GM18907 (cell line): ENCODE measurements around the gene CORO2B.

Experiments
- ATAC-seq: cut with Tn5 transposase; IDR thresholded peaks from one replicate; pipeline ENCODE4 v1.9.1; 2021; ENCODE audit warnings: mild to moderate bottlenecking, moderate library complexity; ENCODE audit not compliant: unreplicated experiment

Gene CORO2B

DNA sequence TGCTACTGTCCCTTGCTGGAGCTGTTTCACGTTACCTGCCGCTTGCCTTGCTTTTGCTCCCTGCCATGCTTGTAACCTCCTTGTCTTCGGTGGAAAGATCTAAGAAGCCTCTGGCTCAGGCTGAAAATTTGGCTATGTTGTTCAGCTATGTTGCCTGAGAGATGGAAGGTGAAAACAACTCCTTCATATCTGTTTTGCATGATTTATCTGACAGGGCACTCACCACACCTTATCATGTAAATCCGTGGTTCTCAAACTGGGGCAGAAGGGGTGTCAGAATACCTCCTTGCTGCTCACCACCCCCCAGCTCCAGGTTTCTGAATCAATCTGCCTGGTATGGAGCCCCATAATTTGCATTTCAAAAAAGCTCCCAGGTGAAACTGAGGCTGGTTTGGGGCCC, 6.5 kb upstream of the CORO2B start:
- ATAC-seq = no peak

DNA sequence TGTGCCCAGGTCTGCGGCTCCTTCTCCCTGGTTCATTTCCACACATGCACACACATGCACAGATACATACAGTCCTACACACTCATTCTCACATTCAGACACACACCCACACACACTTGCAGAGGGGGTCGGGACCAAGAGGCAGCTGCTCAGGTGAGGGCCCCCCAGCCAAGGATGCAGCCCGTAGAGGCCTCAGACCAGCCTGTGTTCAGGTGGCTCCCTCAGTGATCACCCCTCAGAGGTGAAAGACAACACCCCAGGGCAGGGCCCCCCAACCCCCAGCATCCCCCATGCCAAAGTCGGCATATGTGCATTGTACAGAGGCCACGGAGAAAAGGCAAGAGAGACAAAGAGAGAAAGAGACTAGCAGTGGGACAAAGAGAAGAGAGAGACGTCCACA, 5.9 kb upstream of the CORO2B start:
- ATAC-seq = no peak

DNA sequence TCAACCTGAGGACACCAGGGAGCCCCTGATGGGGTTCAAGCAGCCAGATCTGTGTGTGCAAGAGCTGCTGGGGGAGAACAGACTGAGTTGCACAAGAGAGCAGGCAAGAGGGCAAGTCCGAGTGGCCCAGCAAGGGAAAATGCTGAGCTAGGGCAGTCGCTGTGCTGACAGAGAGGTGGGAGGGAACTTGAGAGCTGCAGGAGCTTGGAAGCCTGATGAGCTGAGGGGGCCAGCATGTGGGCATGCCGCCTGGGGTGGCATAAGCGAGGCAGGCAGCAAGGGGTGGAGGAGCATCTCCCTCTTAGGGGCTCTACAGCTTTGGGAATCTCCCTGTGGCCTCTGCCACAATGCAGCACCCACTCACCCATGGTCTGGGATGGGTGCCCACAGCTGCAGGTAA, 4.7 kb upstream of the CORO2B start:
- ATAC-seq = no peak

DNA sequence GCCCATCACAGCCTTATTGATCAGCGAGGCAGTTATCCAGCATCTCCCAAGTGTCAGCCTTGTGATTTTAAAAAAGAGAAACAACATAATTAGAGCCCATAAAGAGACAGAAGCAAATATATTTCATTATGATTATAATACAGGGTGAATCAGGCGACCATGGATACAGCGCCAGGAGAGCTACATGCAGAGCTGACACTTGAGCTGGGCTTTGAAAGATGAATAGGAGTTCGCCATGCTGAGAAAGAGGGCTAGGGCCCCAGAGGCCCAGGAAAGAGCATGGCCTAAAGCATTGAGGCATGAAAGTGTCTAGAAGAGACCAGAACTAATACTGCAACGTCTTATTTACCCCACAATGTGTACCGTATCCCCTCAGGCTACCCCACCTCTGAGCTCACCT, 4.2 kb upstream of the CORO2B start:
- no peak for ATAC-seq

DNA sequence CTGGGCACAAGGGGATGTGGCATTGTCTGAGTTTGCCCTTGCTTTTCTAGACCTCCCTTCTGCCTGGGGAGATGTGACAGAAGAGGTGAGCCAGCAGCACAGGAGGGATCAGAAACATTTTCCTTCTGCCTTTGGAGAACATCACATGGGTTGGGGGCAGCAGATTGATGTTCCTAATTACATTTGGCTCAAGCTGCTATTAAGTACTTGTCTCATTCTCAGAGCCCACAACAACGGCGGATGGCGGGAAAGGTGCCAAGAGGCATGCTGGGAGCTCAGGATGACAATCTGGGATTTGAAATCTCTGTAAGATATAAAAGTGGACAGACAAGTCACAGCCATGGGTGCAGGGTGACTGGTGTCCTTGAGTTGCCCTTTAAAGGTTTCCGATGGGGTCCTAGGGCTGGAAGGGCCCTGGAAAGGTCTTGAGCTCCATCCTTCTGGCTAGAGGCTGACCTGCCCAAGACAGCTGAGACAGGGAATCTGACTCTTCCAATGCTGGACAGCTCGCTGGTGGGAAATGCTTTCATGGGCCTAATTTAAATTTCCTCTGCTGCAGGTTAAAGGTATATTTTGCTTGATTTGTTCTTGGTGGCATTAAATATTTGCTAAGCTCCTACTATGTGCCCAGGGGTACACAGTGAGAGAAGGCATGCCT, 2.4 kb upstream of the CORO2B start:
- no peak for ATAC-seq

DNA sequence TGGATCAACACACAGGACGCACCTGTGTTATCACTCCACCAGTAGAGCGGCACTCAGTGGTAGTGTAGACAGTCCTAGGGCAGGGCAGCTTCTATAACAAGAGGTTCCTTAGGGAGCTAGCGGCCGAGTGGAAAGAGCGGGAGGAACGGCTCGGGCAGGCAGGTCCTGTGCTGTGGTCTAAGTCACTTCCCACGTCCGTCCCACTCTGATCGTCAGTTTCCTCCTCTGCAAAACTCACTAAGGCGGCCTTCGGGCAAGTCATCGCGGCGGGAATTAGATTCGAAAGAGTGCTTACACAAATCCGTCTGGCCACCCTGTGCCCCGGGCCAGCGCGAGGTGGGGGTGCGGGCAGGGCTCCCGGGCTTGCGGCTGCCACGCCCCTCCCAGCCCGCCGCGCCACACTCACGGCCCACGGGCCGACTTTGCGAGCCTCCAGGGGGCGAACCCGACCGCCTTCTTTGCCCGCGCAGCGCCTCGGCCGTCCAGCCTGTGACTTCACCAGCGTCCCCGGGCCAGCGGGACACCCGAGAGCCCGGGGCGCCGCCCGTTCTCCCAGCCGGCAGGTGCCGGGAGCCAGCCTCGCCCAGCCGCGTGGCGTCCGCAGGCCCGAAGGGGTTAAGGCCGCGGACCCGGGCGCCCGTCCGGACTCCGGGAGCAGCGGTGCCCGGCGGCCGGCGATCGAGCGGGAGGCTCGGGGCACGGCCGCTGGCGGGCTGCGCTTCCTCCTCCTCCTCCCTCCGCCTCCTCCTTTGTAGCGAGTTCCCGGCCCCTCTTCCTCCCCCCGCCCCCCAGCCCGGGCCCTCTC, 416 bp upstream of the CORO2B start:
- ATAC-seq = no peak

DNA sequence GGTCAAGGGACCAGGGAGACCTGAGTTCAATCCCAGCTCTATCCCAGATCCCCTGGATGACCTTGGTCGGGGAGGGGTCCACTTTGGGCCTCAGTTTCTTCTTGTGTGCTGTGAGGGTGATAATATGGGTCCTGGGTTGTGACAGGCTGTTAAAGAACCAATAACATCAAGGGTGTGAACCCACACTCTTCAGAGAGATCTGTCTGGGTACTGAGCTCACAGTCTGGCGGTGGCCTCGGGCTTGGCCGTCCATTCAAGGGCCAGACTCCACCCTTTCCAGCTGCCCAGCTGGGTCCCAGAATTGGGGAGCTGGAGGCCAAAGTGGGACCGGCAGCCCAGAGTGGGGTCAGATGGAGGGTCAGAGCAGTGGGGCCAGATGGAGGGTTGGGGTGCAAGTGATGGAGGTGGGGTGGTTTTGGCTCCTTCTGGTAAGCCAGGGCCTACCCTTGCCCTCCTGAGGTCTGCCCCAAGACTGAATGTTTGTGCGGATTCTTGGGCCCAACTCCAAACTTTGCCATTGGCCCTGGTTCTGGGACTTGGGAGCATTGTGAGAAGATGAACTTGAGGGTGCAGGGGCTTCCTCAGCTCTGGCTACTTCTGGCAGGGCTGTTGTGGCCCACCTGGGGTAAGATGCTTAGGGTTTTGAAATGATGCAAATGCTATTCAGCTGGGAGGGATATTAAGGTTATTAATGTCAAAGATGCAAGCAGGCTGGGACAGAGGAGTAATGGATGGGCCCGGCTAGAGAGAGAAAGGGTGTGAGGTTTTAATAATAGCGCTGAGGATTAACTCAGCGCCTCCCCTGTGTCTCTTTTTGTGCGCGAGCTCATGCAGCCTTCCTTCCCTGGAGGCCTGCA, 1.5 kb downstream of the CORO2B start:
- no peak for ATAC-seq

DNA sequence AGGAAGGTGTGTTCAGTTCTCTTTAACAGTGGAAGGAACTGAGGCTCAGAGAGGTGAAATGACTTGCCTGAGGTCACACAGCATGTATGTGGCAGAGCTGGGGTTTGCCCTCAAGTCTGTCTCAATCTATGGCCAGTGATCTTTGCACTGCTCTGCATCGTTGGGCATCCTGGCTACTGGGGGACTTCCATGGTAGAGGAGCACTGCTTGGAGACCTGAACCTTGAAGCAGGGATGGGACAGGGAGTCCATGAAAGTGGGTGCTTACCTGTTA, 2.0 kb downstream of the CORO2B start:
- ATAC-seq = no peak

DNA sequence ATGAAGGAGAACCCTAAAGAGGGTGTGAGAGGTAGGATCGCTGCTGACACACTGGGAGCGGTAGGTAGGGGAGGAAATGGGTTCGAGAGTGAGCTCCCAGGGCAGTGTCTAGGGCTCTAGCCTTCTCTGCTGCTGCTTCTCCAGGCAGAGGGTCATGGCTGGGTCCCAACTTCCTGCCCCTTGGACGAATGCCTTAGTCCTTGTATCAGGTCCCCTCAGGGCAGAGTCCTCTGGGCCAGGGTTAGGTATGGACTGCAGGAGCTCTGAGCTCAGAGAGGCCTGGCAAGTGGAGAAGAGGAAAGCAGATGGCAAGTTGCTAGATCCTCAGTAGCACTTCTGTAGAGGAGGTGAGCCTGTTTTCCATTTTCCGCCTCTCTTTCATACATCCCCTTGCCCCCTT, 2.9 kb downstream of the CORO2B start:
- no peak for ATAC-seq

DNA sequence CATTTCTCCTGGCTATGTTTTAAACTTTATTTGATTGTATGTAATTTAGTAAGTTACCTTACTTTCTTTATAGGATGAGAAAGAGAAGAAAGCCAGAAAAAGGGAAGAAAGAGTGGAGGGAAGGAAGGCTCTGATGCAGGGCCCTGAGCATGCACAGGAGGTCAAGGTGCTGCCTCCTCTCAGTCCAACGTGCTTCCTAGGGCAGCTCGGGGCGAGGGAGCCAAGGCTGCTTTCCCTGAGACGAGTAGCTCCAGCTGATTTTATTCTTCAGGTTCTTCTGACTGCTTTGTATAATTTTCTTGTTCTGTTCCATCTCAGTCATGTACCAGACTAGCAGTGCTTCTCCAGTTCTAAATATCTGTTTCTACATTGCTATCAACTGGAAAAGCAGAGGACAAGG, 3.4 kb downstream of the CORO2B start:
- ATAC-seq = no peak

DNA sequence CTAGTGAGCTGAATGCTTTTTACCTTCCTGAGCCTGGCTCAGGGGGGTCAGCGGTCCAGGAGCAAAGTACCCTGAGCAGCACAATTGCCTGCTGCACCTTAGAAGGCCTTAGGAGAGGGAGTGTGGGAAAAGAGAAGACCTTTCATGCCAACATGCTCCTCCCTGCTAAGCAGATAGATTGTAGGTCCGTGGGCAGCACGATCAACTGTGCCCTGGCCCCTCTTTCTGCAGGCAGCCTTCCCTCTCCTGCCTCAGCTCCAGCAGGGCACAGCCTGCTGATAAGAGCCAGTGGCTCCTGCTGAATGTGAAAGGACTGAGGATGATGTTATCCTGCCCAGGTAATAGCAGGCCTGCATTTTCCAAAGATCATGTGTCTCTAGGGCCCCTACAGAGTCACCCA, 4.1 kb downstream of the CORO2B start:
- no peak for ATAC-seq

DNA sequence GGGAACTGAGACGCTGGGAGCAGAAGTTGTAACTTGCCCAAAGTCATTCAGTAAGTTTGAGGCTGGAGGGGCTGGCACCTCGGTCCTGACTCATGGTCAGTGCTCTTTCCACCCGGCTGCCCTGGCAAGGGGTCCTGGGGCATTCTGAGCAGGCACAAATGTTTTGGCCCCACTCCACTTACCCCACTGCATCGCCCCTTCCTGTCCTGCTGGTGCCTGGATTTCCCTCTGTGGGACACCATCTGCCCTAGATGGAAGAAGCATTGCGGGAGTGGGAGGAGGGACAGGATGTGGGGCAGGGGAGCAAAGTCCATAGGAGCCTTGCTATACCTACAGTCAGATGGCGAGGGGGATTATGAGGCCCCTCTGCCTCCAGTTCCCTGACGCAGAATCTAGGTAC, 4.5 kb downstream of the CORO2B start:
- no peak for ATAC-seq

DNA sequence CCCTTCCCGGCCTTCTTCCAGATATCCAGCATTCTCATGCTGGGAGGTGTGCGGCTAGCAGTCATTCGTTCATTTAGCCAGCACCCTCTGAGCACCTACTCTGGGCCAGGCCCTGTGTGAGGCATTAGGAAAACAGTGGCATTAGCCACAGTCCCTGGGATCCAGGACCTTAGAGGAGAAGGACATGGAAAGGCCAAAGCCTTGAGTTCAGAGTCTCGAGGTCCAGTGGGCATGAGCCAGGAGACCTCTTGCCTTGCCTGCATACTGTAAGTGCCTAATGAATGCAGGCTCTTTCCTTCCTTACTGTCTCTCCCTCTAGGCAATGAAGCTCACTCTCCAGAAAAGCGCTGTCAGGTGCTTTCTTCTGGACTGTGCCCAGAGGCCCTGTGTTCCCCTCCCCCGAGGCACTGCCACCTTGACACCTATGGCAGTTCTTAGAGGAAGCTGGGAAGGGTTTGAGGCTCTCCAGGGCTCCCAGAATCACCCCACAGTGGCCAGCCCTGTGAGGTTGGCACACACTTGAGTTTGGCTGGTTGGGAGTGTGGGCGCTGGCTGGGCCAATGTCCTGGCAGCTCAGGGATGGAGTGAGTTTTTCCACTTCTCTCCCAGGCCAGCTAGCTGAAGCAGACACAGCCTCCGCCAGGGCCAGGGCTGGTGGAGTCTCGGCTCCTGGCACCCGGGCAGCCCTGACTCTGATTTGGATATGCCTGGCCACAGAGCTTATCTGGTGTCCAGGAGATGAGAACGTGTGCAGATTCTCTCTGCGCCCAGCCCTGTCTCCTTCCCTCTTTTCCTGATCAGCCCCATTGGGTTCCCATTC, 5.4 kb downstream of the CORO2B start:
- ATAC-seq = no peak

DNA sequence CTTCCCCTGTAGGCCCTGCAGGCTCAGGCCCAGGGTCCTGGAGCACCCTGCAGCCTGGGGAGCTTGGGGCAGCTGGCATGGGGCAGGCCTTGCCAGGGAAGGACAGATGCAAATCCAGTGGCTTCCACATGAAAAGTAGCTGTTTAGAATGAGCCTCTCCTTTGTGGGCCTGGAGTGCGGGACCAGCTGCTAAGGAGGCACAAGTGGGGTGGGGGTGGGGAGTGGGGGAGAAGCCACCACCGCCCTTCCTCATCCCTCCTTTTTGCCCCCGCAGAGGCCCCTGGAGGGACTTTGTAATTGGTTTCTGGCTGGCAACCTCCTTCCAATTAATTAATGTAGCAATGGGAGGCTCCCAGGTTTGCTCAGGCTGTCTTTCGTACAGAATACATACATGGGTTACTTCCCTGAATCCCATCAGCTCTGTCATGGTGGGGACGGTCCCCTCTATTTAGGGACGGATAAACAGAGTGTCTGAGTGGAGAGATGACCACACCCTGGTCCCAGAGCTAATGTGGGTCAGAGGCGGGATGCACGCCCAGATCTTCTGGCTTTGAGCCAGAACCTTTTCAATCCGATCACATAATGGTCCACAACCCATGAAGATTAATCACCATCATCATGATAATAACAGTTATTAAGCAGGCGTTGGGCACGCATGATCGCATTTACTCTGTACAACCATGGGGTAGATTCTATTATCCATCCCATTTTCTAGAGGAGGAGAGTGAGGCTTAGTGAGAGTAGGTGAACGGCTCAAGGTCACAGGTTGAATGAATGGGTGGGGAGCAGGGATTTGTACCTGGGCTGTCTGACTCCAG, 6.2 kb downstream of the CORO2B start:
- no peak for ATAC-seq

DNA sequence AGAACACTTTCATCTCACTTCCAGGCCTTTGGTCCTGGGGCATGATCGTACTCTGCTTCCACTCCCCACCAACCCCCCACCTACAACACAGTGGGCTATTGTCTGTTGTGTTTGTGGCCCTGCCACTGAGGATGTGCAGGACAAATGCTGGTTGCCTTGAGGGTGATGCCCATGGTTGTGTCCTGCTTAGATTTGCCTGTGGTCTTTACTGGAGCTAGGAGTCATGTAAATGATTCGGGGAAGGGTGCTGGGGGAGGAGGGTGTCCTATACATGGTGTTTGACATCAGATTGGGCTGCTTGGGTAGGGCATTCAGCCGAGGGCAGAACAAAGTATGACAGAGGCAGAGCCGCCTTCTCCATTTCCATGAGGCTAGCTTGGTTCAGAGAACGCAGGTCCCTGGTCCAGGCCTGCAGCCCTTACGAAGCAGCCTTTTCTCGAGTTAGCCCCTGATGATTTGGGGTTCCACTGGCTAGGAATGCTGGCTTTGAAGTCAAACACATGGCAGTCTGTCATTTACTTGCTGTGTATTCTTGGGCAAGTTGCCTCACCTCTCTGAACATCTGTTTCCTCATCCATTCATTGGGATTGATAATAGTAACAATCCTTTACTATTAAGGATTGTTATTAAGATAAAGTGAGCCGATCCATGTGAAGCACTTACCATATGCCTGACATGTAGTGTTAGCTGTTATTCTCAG, 6.9 kb downstream of the CORO2B start:
- no peak for ATAC-seq

DNA sequence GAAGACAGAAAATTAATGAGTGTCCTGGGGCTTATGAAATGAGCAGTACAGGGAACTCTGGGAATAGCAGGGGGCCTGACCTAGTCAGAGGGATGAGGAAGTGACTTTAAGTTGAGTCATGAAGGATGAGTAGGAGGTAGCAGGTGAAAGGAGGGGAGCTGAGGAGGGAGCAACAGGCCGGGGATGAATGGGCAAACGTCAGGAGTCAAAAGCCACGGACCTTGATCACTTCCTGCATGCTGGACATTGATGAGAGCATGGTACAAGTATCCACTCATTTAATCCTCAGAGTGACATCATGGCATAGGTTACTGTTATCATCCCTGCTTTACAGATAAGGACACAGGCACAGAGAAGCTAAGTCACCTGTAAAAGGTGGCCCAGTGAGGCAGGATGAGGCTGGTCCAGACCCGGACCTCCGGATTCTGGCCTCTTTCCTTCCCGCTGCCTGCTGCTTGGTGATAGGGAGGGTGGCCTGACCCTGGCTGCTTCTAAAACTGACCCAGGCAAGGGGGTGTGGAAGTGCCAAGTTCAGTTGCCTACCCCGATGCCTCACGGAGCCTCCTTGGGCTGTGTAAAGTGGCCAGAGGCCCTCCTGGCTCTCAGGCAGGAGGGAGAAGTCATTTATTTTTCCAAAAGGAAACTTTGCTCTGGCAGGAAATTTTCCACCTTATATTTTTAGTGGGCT, 7.6 kb downstream of the CORO2B start:
- ATAC-seq = no peak

DNA sequence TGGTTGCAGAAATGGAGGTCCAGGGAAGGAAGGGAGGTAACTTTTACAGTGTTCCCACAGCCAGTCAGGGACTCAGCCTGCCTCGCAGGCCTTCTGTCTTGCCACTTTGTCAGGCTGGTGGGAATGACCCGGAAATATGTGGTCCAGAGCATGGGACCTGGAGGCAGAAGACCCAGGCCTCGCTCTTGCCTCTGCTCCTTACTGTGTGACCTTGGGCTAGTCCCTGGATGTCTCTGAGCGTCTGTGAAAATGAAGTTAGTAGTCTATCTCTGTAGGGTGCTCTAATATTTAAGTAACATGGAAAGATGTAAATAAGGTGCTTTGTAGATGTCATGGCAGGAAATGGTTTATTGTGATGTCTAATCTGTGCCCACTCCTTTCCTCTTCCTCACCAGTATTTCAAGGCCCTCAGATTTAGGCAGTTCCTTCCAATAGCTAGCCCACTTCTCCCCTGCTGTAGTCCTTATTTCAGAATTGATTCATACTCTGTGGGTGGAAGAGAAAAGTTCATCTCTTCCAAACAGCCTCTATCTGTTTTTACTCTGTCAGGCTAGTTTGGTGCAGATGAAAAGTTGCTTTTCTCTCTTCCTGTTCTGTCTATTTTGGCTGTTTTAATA, 9.1 kb downstream of the CORO2B start:
- ATAC-seq = no peak

DNA sequence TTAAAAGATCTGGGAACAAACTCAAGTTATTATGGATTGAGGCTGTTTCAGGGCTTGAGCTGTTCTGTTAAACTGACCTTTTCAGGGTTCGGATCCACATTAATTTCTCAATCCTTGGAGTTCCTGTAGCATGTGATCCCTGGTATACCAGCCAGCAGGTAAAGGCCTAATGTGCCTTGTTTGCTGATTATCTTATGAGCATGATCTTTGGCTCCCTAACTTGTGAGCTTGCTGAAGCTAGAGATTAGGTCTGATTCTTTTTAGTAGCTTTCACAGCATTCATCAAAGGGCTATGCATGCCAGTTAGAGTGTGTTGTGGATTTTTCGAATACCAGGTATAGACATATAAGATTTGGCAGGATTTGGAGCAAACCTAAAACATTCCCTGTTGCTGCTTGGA, 10.3 kb downstream of the CORO2B start:
- no peak for ATAC-seq
